ENCODE measurements around the gene ENTPD8. TPM values are rescaled to one million over a fixed set of nuclear protein-coding genes. Genes with fewer than 3 reads are reported as not detected.

The ENTPD8 gene
- total and polyA plus RNA-seq, 2 experiments from 2014 or later: 7.1 to 16.5 TPM

DNA sequence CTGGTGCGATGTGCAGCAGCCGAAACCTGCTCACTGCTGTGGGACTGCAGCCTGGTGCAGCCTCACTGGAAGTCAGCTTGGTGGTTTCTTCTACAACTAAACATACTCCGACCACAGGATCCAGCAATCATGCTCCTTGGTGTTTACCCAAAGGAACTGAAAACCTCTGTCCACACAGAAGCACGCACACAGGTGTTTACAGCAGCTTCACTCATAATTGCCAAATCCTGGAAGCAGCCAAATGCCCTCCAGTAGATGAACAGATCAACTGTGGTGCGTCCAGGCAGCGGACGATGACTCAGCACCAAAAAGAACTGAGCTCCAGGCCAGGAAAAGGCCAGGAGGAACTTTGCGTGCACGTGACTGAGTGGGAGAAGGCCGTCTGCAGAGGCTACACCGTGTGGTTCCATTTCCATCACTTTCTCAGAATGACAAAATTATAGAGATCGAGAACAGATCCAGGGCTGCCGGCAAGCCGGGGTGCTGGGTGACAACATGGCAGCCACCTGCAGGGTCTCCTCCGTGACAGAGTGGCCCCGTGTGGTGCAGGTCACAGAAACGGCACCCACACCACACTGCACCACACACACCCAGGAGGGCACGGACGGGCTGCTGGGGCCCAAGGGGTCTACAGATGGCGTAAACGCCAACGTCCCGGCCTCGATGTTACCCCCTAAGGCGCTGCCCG lies 41.1 kb upstream of the ENTPD8 start:
- peak; percentile 58 for DNase-seq (ENCODE audit: low spot score)
- no peak overlapping the region for H3K27ac ChIP-seq
- no peaks in the 10 kb centered on the region for H3K4me1 ChIP-seq (ENCODE audit: insufficient read depth)
- WGBS (ENCODE audit: low lambda C conversion rate, missing lambda C conversion rate): 75% methylated on average over 26 of the region's 26 CpGs
- no peak for TF ChIP-seq EZH2 (IDR thresholded peaks at IDR 0.05; ENCODE audit: borderline replicate concordance)
- TF ChIP-seq, protein P1, sequence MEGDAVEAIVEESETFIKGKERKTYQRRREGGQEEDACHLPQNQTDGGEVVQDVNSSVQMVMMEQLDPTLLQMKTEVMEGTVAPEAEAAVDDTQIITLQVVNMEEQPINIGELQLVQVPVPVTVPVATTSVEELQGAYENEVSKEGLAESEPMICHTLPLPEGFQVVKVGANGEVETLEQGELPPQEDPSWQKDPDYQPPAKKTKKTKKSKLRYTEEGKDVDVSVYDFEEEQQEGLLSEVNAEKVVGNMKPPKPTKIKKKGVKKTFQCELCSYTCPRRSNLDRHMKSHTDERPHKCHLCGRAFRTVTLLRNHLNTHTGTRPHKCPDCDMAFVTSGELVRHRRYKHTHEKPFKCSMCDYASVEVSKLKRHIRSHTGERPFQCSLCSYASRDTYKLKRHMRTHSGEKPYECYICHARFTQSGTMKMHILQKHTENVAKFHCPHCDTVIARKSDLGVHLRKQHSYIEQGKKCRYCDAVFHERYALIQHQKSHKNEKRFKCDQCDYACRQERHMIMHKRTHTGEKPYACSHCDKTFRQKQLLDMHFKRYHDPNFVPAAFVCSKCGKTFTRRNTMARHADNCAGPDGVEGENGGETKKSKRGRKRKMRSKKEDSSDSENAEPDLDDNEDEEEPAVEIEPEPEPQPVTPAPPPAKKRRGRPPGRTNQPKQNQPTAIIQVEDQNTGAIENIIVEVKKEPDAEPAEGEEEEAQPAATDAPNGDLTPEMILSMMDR (IDR thresholded peaks at IDR 0.05; ENCODE audit: poor library complexity): no peak
- TF ChIP-seq EZH2phosphoT487 (IDR thresholded peaks at IDR 0.05; ENCODE audit: low read depth, severe bottlenecking, unreplicated experiment): no peak
- H3K4me3 ChIP-seq: no peak overlapping the region
- no peaks in the 10 kb centered on the region for H3K79me2 ChIP-seq
- no peaks in the 10 kb centered on the region for H3K9me2 ChIP-seq (replicated peaks; ENCODE audit: insufficient read depth)
- H3K36me3 ChIP-seq (replicated peaks; ENCODE audit: insufficient read depth, low read depth): no peaks in the 10 kb centered on the region
- H4K20me1 ChIP-seq (ENCODE audit: insufficient read depth, poor library complexity, severe bottlenecking): no peaks in the 10 kb centered on the region
- H2AFZ ChIP-seq: no peak overlapping the region
- H3K9me3 ChIP-seq (ENCODE audit: low read depth): no peaks in the 10 kb centered on the region
- no peaks in the 10 kb centered on the region for H3K27me3 ChIP-seq
- no peak overlapping the region for H3K4me2 ChIP-seq

DNA sequence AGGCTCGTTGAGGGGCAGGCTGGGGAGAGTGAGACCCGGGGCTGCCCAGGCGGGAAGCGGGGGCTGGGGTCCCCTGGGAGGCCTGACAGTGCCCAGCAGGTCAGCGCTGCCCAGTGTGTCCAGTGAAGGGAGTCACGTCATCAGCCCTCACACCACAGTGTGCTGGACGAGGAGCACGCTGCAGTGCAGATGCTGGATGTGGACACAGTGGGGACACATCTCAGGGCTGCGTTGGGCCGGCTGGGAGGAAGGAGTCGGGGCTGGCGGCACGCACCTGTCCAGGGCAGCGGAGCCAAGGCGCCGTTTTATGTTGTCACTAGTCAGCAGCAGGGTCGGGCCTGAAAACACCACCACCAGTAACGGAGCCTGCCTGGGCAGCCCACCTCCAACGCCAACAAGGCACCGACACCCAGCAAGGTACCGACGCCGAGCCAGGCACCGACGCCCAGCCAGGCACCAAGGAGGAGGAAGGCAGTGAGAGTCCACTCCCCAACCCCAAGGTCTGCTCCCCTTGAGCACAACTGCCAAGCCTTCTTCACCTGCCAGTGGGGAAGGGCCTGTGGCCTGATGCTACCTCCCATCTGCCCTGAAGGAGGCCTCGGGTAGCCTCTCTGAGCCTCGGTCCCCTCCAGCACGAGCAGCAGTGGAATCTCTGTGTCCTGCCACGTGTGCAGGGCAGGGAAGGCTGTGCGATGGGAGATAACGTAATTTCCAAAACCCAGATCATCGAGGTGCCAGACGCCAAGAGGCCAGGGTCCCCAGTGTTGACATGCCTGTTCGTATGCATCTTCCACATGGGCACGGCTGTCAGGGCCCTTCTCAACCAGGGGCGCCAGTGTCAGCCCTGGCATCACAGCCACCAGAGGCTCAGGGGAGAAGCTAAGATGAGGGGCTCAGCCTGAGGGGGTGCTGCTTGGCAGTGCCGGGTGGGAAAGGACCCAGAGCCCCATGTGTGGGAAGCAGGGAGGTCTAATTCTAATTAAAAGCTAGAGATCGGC lies 39.8 kb upstream of the ENTPD8 start:
- H4K20me1 ChIP-seq (ENCODE audit: insufficient read depth, poor library complexity, severe bottlenecking): no peaks in the 10 kb centered on the region
- no peaks in the 10 kb centered on the region for H3K9me2 ChIP-seq (replicated peaks; ENCODE audit: insufficient read depth)
- H3K36me3 ChIP-seq (replicated peaks; ENCODE audit: insufficient read depth, low read depth): no peaks in the 10 kb centered on the region
- H3K27ac ChIP-seq: no peak overlapping the region
- no peak overlapping the region for H2AFZ ChIP-seq
- DNase-seq (ENCODE audit: low spot score): no peak
- TF ChIP-seq EZH2phosphoT487 (IDR thresholded peaks at IDR 0.05; ENCODE audit: low read depth, severe bottlenecking, unreplicated experiment) (no peak), EZH2 (IDR thresholded peaks at IDR 0.05; ENCODE audit: borderline replicate concordance) (no peak)
- TF ChIP-seq, protein P1 (IDR thresholded peaks at IDR 0.05; ENCODE audit: poor library complexity): no peak
- no peaks in the 10 kb centered on the region for H3K4me1 ChIP-seq (ENCODE audit: insufficient read depth)
- H3K79me2 ChIP-seq: no peaks in the 10 kb centered on the region
- 94% methylated on average over 36 of the region's 38 CpGs for WGBS (ENCODE audit: low lambda C conversion rate, missing lambda C conversion rate)
- no peak overlapping the region for H3K4me2 ChIP-seq
- no peaks in the 10 kb centered on the region for H3K27me3 ChIP-seq
- no peak overlapping the region for H3K4me3 ChIP-seq
- no peaks in the 10 kb centered on the region for H3K9me3 ChIP-seq (ENCODE audit: low read depth)

DNA sequence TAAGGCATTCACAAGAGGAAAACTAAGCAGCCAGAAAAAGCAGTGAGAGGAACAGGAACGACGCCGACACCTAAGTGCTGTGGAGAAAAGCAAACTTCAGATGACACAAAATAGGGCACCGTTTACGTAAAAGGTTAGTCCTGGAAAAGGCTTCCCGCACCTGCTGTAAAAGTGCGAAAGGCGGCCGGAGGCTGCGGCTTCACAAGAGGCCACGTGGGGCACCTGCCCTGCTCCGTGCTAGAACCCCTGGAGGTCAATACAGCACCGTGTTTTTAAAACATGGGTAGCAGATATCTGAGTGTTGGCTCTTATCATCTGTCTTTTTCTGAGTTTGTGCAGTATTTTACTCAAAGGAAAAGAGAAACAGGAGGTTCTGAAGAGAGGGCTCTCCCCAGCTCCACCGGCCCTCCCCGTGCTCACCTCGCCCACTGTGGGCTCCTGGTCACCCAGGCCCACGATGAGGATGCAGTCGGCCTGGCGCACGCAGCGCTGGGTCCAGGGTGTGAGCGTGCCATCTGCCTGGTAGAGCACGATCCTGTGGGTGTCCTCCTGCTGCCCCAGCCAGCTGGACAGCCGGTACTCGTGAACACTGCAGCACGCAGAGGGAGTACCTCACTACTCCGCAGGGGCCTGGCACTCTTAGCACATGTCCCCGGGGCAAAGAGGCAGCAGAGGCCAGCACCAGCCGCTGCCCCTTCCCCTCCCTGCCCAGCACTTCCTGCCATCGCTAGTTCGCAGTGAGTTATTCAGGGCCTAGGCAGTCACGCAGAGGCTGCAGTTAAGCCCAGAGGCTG lies 38.9 kb upstream of the ENTPD8 start:
- no peak overlapping the region for H3K4me3 ChIP-seq
- H3K36me3 ChIP-seq (replicated peaks; ENCODE audit: insufficient read depth, low read depth): no peaks in the 10 kb centered on the region
- no peaks in the 10 kb centered on the region for H3K79me2 ChIP-seq
- TF ChIP-seq EZH2 (IDR thresholded peaks at IDR 0.05; ENCODE audit: borderline replicate concordance) (no peak), EZH2phosphoT487 (IDR thresholded peaks at IDR 0.05; ENCODE audit: low read depth, severe bottlenecking, unreplicated experiment) (no peak)
- TF ChIP-seq, protein P1 (IDR thresholded peaks at IDR 0.05; ENCODE audit: poor library complexity): no peak
- H3K27ac ChIP-seq: no peak overlapping the region
- DNase-seq (ENCODE audit: low spot score): no peak
- H2AFZ ChIP-seq: no peak overlapping the region
- no peaks in the 10 kb centered on the region for H3K9me2 ChIP-seq (replicated peaks; ENCODE audit: insufficient read depth)
- no peaks in the 10 kb centered on the region for H3K27me3 ChIP-seq
- no peaks in the 10 kb centered on the region for H3K4me1 ChIP-seq (ENCODE audit: insufficient read depth)
- 93% methylated on average over 30 of the region's 32 CpGs for WGBS (ENCODE audit: low lambda C conversion rate, missing lambda C conversion rate)
- peaks cover 5% of the 10 kb centered on the region for H3K9me3 ChIP-seq (ENCODE audit: low read depth)
- no peaks in the 10 kb centered on the region for H4K20me1 ChIP-seq (ENCODE audit: insufficient read depth, poor library complexity, severe bottlenecking)
- no peak overlapping the region for H3K4me2 ChIP-seq

Data from hepatocyte (in vitro differentiated cells).